A673 (cell line): Measurements from ENCODE around the gene GID4.

Experiments used
- EZH2 ChIP-seq: fragments of 200-600 bp; sonication (generic); IDR thresholded peaks from 2 replicates; pipeline ENCODE4 v1.6.1; 2017; ENCODE audit warnings: borderline replicate concordance, low read depth, mild to moderate bottlenecking, mixed read lengths, antibody characterized with exemption, low read length; ENCODE audit not compliant: poor library complexity, severe bottlenecking
- TF ChIP-seq, protein P1 (sequence below): fragments of 300-800, 200-600 bp; sonication (generic); conservative IDR thresholded peaks from 2 replicates; pipeline ENCODE4 v1.5.1; 2017; ENCODE audit warnings: low read depth, mild to moderate bottlenecking, antibody characterized with exemption, low read length, moderate library complexity, mixed read lengths

DNA sequence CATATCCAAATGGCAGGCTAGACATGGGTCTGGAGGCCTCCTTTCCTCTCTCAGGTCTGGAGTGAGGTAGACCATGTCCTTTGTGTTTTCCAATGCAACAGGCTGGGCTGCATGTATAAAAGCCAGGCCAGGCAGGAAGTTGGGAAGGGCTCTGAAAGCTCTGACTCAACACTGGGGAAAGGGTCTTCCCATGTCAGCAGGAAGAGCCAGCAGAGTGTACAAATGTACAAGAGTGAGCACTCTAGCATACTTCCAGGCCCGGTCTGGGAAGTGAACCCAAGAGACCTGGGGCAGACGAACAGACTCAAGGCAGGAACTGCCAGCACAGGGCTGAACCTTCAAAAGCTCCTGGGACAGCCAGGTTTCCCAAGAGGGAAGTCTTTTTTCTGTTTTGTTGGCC lies 7.3 kb upstream of the GID4 start:
- TF ChIP-seq, protein P1, sequence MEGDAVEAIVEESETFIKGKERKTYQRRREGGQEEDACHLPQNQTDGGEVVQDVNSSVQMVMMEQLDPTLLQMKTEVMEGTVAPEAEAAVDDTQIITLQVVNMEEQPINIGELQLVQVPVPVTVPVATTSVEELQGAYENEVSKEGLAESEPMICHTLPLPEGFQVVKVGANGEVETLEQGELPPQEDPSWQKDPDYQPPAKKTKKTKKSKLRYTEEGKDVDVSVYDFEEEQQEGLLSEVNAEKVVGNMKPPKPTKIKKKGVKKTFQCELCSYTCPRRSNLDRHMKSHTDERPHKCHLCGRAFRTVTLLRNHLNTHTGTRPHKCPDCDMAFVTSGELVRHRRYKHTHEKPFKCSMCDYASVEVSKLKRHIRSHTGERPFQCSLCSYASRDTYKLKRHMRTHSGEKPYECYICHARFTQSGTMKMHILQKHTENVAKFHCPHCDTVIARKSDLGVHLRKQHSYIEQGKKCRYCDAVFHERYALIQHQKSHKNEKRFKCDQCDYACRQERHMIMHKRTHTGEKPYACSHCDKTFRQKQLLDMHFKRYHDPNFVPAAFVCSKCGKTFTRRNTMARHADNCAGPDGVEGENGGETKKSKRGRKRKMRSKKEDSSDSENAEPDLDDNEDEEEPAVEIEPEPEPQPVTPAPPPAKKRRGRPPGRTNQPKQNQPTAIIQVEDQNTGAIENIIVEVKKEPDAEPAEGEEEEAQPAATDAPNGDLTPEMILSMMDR: no peak
- no peak for TF ChIP-seq EZH2
